Measurements from ENCODE around the gene GPR15.

The GPR15 gene

DNA sequence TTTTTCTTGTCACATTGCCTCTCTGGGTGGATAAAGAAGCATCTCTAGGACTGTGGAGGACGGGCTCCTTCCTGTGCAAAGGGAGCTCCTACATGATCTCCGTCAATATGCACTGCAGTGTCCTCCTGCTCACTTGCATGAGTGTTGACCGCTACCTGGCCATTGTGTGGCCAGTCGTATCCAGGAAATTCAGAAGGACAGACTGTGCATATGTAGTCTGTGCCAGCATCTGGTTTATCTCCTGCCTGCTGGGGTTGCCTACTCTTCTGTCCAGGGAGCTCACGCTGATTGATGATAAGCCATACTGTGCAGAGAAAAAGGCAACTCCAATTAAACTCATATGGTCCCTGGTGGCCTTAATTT lies 478 bp downstream of the GPR15 start:
- DNase-seq: no peak

DNA sequence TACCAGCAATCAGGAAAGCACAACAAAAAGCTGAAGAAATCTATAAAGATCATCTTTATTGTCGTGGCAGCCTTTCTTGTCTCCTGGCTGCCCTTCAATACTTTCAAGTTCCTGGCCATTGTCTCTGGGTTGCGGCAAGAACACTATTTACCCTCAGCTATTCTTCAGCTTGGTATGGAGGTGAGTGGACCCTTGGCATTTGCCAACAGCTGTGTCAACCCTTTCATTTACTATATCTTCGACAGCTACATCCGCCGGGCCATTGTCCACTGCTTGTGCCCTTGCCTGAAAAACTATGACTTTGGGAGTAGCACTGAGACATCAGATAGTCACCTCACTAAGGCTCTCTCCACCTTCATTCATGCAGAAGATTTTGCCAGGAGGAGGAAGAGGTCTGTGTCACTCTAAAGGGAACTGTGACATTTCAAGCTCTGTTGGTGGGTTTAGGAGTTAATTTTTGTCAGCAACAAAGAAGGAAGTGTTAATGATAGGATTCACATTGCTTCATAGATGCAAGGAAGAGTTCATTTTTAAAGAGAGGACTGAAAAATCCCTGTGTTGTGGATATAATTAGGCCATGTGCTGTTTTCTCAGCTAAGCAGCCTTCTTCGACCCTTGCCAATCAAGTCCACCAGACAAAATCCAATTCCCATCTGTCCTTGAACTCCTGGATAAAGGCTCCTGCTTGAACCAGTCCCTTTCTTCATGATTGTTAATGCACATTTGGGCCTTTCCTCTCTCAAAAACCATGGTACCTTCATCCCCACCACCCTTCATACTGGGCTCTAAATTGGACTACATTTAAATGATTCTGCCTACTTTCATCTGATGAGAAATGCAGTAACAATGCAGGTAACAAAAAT lies 1.2 kb downstream of the GPR15 start:
- no peak for DNase-seq

DNA sequence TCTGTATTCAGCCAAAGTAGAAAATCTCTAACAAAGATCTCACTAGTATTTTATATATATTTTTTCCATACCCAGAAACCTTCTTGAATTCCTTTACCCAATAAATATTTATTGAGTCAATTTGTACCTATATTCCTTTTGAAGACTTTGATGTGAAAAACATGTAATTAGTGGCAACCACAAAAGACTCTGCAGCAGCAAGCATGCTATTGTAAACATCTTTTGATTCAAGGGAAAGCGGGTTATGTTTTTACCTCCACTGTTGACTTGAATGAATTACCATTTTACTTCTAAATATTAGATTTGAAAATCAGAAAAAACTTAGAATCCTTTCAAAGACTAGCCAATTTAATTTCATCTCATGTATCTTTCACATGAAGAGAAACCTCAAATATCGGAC lies 2.4 kb downstream of the GPR15 start:
- no peak for DNase-seq

DNA sequence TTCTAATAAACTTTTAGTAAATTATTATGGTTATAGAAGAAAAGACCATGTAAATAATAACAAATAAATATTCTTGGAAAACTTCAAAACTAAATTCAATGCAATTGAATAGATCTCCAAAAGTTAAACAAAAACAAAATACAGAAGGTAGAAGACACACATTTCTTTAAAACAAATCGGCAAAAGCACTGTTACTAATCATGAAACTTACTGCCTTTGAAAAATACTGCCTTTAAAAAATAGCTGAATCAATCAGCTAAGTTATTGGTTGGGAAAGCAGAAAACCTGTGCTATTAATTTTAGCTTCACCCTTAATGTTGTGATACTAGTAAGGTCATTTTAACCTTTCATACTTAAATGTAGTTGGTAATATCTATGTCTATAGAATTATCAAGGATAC lies 3.0 kb downstream of the GPR15 start:
- no peak for DNase-seq

DNA sequence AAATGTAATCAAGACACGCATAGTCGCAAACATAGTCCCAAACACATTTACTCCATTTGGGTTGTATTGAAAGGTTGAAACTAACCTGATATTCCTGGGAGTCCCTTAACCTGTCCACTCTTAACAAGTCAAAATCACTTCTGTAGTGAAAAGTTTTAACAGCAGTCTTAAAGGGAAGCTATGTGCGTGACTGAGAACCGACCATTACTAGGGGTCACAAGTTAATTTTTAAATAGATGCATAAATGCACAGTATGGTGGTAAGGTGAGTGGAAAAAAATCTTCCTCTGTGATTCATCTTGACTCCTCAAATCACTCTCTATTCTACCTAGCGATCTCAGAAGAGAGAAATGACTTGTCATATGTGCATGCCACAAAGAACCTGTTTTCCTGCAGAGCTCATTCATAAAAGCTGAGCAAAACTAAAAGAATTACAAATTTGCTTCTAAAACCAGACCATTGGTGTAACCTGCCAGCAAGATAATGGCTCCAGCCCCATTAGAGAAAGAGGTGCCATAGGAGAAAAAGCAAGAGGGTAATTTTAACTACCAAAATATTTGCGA lies 4.8 kb downstream of the GPR15 start:
- DNase-seq: no peak

DNA sequence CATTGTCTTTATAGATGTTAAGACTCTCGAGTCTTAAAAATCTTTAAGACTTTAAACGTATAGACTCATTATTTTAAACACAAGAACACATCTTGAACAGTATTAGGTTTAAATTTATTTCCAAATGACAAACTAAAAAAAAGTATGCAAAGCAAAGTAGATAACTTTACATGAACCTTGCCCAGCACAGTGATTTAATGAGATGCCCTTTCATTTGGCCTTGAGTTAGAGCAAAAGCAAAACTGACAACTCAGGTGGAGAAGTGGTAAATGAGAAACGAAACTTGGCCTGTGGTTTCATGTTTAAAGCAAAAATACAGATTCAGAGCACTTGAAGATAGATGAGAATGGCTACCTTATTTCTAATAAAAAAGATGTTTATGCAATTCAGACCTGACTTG lies 8.6 kb downstream of the GPR15 start:
- no peak for DNase-seq

DNA sequence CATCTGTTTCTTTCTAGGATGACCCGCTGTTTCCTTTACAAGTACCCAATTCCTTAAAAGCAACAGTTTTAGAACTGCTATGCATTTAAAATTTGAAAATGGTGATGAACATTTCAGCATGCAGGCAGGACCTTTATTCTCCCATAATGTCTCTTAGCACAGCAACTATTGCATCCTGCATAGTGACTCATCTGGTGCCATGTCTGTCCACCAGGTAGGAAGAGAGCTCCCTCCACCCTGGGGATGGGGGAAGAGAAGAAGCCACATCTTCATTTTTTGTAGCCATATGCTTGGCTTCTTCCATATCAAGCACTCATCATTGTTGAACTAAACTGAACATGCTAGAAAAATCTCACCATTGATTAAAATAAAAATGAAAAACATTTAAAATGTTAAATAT lies 9.9 kb downstream of the GPR15 start:
- DNase-seq: no peak

DNA sequence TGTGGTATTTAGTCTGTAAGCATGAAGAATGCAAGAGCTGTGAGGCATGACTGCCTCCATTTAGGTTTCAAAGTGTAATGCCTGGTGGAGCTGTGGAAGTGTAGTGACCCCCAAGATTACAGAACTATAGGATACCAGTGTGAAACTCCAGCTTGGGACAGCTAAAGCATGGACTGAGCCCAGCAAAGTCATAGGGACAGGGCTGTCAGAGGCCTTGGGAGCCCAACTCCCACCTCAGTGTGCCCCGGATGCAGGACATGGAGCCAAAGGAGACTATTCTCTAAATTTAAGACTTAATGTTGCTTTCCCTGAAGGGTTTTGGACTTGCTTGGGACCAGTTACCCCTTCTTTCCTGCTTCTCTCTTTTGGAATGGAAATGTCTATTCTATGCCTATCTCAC lies 10.8 kb downstream of the GPR15 start:
- no peak for DNase-seq

DNA sequence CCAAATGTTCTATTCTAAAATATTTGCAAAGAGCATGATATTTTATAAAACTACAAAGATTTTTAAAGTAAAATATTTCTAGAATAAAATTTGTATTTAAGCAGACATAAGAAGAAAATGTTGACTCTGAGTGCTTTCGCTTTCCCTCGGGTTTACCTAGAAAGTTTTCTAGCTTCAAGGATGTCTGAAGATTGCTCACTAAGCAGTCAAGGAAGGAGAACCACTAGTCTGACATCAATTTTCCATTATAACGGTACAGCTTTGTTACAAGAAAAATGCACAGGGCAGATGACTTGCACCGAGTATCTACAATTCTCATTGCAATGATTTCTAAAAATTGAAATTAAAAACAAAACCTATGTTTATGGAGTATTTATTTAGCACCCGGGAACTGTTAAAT lies 14.2 kb downstream of the GPR15 start:
- no peak for DNase-seq

DNA sequence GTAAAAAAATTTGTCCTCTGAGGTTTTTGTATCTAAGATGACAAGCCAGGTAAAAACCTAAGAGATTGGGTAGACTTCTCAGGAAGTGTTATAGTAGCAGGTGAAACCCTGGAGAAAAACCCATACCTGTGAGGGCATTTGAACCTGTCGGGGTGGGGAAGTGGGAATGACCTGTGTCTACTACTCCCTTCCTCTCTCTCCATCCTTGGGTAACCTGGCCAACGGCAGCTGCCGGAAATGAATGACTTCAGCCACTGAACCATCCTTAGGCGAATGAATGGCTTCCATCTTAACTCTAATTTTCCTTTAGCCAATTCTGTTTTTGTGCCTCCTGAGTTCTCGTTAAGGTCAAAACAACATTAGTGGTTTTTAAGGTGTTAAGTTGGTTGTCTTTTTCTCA lies 16.8 kb downstream of the GPR15 start:
- DNase-seq: peak; percentile 49

DNA sequence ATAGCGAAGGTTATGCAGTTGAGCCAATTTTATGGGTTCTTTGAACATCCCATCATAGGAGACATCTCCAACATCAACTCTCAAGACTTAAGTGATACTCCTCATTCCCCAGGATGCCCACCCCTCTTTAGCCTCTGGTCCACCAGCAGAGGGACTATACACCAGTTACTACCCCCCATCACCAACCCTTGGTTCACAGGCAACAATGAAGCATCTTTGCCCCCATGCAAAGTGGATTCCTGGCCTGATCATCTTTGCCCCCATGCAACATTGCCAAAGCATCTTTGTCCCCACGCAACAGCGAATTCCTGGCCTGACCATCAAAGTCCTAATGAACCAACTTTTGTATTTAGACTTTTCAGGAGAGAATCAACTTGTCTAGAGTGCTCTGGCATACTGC lies 19.1 kb downstream of the GPR15 start:
- DNase-seq: no peak

DNA sequence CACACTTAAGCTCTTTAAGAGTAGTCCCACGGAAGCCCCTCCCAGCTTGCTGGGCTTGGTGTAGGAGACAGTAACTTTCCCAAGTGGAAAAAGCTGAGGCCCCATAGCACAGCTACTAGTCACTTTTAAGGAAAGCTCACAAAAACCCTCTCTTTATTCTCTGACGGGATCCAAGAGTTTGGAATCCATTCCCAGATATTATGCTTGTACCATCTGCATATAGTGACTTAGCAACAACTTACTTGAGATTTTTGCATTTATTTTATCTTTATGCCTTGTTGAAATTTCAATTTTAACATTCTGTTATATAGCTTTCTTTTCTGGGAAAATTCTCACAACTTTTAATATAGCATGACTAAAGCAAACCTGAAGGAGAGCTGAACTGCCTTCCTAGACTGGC lies 19.5 kb downstream of the GPR15 start:
- no peak for DNase-seq

DNA sequence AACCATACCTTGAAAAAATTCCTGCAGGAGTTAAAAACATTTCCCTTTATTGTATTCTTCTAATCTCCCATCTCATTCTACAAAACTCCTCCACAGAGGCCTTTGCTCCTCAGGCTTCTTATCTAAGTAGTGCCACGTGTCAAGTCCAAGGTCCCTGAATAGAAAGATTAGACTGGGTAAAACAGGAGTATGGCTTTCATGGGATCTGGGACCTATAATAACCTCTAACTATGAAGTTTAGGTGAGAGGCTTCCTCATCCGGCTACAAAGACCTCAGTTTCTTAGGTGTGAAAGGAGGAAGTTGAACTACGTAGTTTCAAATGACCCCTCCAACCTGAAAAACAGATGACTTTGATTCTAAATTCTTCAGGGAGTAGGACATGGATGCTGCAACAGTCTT lies 20.0 kb downstream of the GPR15 start:
- no peak for DNase-seq

DNA sequence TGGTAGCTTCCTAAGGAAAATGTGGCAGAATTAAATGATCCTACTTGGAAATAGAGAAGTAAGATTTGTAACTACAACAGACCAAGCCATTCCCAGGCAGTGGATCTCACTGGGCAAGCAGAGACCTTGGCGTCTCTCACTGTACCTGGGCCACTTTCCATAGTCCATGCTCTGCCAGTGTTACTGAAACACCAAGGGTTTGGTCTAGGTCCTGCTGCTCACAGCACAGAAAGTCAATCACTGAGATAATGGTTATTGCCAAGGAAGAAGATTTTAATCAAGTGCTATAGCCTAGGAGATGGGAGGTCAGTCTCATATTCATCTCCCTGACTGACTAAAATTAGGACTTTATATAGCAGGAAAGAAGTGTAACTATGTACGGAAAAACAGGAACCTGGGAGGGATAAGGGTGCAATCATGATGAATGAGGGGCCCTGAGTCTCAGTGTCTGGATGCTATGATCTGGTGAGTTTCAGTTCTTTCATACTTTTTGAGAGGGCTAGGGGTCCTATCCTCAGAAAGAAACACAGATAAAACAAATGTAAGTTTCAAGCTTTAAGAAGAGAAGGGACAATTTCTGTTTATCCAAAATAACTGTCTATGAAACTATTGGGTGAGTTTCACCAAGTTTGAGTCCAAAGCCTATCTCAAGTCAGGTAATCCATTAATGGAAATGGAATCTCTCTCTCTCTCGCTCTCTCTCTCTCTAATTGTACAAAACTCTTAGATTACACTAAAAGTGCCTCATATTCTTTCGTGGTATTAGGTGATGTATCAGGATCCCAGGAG lies 20.6 kb downstream of the GPR15 start:
- no peak for DNase-seq

DNA sequence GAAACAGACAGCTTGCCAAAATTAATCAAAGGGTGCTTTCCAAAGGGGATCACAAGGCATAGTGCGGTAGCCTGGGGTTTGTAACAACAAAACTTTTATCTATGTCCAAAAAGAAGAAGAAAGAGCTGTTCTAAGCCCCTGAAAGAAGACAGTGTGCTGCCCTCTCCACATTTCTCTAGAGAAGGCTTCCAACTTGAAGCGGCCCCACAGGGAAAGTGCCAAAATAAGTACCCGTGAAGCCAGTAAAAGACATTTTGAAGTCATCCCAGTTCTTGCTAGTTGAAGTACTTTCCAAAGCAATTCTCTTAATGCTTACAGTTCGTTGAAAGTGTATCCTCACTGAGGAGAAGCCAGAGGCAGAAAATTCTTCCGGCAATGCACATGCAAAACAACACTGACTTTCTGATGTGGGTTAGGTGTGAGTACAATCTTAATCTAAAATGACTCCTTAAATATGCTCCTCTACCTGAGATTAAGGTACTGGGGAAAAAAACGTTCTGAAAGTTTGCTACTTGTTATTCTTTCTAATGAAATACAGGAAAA lies 21.3 kb downstream of the GPR15 start:
- no peak for DNase-seq

DNA sequence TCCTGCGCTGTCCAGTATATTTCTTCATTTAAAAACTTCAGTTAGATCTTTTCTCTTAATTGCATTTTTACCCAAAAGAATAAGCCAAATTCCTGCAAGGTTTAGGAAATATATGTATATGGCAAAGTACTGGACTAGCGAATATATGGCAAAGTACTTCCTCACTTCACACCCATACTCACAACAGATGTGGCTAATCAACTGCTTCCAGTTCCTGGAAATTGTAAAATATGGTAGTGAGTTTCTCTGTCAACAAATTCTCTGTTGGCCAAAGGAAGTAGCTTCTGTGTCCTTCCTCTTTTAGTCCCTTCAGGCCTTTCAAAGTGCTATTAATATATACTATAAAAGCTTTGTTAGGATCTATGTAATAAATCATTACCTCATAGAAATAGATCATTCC lies 22.0 kb downstream of the GPR15 start:
- no peak for DNase-seq

DNA sequence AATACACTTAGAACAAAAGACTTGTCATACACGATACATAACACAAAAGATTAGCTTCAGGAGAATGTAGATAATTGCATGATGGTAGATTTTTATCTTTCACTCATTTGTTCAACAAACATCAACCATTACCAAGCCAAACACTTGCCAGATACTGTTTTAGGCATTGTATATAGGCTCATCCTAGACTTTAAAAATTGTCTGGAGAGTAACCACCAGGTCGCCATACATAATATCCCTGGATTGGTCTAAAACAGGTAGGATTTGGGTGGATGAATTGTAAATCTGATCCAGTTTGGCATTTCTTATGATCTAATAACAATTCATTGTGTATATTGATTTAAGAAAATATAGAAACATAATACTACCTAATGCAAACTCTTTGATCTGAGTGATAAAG lies 22.8 kb downstream of the GPR15 start:
- DNase-seq: no peak

DNA sequence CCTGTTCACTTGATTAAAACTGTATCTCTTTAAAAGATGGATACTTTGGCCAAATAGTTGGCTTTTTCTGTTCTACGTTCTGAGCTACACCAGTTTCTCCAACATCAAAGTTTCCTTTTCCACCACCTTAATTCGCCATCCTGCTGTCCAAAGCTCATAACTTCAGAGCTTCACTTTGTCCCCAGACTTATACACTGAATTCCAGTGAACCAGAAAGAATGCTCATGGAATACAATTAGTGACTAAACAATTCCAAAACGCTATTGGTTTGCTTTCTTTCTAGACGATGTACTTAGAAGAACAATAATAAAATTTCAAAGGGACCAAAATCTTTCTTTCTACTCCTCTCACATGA lies 23.2 kb downstream of the GPR15 start:
- no peak for DNase-seq

DNA sequence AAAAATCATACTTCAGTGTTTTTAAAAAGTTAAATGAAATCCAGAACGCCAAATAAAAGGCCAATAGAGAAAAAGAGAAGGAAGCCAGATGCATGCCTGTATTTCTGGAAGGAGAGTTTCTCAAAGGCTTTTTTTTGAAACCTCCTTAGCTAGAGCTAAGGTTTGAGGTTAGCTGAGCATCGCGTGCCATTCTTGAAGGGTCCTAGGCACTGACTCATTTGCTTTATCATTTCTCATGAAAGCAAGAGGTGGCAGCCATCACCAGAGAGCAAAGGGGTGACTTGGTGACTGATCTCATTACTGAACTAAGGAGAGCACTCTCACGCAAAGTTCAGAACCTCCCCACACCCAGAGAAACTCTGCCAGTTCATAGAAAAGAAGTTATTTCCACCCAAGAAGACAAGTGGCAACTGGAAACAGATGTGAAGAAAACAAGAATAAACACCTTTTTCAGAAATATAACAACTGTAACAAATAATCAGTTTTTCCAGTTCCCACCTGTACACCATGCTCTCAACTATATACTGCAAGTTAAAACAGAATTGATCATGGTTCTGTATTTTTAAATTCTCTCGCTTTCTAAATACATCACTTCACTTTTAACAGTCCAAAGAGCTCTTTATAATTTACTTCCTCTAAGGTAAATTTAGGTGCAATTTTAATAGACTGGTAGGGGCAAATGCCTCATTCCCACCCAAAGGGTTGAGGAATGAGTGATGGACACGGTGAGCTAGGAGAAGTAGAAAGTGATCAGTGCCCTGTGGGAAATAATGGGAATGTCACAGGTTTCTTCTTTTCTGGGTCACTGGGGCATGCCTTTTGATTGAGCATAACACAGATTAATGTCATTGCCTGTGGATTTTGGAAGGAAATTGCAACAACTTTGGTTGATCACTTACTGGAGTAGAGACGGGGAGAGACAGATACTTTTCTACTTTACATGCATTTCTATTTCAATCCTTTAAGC lies 24.7 kb downstream of the GPR15 start:
- DNase-seq: peak; percentile 74

DNA sequence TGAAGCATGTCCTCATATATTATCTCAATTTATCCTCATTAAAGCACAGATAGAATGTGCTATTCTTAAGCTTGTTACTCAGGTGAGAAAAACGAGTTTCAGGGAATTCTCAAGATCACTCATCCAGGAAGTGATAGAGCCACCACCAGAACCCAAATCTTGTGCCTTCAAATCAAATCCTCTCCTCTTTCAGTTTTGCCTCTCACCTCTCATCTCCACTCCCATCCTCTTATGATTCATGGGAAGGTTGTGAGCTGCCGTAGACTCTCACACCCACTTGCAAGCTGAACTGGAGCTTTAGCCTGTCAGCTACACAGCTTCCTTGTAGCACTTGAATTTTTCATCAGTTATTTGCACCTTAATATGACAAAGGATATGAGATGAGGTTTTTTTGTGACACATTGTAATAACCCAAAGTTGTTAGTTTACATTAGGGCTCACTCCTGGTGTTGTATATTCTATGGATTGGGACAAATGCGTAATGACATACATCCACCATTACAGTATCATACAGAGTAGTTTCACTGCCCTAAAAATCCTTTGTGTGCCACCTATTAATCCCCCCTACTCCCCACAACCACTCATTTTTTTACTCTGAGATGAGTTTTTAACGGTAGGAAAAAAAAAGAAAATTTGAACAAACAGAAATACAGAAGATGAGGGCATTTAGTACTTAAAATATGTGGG lies 25.7 kb downstream of the GPR15 start:
- peak; percentile 32 for DNase-seq

DNA sequence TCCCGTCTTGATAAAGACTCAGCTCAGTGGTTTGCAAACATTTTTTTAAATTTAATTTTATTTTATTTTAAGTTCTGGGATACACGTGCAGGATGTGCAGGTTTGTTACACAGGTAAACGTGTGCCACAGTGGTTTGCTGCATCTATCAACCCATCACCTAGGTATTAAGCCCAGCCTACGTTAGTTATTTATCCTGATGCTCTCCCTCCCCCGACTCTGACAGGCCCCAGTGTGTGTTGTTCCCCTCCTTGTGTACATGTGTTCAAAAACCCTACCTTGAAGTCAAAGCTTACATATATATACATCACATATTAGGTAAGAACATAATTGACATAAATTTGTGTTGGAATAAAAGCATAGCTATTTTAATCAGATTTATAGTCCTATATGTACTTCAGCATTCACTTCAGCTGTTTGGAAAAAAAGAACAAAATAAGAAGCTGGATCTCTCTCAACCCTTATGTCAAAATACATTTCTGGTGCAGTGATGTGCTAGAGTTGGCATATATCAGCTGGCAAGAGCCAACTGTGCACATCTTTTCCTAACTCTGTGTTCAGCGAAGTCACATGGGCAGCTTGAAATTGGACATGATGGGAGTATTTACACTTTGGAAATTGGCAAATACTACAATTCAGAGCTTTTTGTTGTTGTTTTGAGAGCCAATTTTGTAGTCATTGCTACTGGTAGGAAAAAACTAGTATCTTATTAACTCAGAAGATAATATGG lies 26.5 kb downstream of the GPR15 start:
- DNase-seq: no peak

All from NK-92 treated with Interleukin-12 subunit alpha and Interleukin-12 subunit beta, amount 100 ng/mL, for 24 hours (cell line).